Cerebellar cortex (tissue), 1 donor: ENCODE measurements around the gene LYPD4.

Experiments used
- DNase-seq: peaks from one replicate; pipeline ENCODE4 v3.0.0-alpha.2; 2015; ENCODE audit warnings: low spot score

Gene LYPD4

DNA sequence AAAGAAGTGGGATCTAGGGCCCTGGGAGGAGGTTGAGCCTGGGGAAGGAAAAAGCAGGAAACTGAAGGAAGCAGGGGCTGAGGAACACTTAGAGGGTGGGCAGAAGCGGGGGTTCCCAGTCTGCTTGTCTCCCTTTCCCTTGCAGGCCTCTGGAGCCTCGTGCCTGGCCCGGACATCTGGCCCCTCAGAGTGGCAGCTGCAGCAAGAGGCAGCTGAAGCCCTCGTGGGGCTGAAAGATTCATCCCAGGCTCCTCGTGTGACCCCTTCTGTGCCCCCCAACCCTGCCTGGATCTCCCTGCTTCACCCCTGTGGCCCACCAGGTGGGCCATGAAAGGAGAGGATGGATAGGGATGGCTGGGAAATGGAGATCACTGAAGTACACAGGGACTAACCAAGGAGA lies 5.9 kb upstream of the LYPD4 start:
- DNase-seq: no peak

DNA sequence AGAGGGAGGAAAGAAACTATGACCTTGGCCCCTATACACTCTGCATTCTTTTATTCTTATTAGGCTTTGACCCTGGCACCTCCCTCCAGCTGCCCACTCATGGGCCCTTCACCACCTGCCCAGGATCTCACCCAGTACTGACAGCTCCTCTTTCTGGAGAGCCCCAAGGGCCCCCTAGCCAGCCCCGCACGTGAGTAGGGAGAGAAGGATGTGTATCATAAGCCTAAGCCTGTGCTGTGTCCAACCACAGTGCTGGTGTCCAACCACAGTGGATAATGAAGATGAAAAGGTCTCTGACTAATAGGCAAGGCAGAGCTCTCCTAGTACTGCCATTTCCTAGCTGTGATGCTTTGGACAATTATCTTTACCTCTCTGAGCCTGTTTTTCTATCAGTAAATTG lies 4.6 kb upstream of the LYPD4 start:
- no peak for DNase-seq

DNA sequence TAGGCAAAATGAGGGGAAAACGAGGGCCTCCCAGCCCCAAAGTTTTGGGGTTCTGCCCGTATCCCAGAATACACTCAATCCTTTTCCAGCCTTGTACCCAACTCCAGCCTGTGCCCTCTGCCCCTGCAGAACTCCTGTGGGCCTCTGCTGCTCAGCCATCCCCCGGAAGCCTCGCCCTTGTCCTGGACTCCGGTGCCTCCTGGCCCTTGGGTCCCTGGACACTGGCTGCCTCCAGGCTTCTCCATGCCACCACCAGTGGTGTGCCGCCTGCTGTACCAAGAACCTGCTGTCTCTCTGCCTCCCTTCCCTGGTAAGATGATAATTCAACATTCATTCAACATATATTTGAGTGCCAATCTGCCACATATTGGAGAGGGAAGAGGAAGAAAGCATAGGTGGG lies 4.2 kb upstream of the LYPD4 start:
- no peak for DNase-seq

DNA sequence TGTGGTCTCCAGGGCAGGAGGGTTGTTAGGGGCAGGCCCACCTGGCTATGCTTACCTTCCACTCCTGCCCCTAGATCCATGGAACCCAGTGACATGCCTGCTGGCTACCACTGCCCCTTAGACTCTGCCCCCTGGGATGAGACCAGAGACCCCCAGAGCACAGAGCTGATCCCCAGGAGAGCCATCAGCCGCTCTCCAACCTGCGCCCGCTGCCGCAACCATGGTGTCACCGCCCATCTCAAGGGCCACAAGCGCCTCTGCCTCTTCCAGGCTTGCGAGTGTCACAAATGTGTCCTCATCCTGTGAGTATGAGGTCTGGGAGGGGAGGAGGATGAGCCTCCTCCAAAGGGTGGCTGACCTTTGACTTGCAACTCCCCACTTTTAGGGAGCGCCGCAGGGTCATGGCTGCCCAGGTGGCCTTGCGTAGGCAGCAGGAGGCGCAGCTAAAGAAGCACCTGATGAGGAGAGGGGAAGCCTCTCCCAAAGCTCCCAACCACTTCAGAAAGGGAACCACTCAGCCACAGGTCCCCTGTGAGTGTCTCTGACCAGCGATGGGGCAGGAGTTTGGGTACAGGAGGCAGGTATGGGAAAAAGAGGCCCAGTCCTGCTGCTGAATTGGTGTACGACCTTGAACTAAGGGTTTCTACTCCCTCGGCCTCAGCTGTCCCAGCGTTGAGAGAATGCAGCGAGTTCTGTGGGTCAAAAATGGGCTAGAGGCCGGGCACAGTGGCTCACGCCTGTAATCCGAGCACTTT lies 3.0 kb upstream of the LYPD4 start:
- DNase-seq: no peak

DNA sequence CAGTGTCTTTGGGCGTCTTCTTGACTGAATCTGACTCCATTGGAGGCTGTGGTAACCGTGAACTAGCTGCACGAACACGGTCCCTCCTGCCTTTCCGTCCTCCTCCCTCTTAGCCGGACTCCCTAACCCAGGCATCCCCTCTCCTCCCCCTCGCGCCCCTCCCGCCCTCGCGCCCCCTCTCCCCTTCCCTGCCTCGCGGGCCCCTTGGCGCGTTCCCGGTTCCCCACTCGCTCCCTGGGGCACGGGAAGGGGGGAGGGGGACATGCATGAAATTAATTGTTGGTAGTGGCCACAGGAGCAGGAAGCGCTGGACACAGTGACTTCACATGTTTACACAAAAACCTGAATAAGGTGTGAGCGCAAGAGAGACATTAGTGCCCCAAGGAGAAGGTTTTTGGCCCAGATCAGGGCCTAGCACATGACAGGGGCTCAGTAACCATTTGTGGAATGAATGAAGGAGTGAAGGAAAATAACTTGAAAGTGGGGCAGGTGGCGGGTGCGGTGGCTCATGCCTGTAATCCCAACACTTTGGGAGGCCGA lies 638 bp upstream of the LYPD4 start:
- no peak for DNase-seq

DNA sequence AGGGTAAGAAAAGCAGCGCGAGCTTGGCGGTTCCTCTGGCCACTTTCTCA lies 343 bp upstream of the LYPD4 start, which contains the start of gene DMRTC2:
DMRTC2 (plus strand) TSS at position 42 of the 50 bp plus-strand sequence. CDS start 2,387 bp downstream, outside the sequence.
- DNase-seq: no peak

DNA sequence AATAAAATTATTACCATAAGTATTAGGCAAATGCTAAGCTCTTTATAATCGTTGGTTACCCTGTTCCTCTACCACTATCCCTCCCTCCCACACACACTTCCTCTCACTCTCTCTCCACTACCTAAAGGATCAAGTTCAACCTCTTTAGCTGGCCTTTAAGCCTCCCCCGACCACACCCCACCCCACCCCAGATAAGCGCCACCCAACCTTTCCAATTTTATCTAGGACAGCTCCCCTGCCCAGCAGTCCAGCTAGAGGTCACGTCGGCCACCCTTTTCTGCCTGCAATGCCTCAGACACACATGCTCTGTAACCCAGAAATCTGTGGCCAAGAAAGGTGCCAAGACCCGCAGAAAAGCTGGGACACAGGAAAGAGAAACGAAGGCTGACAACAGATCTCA lies 1.1 kb downstream of the LYPD4 start:
- DNase-seq: no peak

DNA sequence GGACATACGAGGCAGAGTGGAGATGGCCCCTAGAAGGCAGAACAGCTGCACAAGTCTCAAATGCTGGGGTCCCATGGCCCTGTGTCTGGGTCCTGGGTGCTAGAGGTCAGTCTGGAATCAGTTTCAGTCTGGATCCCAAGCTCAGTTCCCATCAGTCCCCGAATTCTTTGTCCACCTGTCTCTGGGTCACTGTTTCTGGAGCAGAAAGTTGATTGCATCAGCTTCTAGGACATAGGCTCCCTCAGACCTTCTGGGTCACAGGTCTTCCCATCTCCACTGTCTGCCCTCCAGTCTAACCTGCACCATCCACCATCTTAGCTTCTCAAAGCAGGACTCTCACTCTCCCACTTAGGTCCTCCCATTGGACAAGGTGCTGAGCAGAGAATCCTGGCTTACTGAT lies 5.3 kb downstream of the LYPD4 start:
- no peak for DNase-seq

DNA sequence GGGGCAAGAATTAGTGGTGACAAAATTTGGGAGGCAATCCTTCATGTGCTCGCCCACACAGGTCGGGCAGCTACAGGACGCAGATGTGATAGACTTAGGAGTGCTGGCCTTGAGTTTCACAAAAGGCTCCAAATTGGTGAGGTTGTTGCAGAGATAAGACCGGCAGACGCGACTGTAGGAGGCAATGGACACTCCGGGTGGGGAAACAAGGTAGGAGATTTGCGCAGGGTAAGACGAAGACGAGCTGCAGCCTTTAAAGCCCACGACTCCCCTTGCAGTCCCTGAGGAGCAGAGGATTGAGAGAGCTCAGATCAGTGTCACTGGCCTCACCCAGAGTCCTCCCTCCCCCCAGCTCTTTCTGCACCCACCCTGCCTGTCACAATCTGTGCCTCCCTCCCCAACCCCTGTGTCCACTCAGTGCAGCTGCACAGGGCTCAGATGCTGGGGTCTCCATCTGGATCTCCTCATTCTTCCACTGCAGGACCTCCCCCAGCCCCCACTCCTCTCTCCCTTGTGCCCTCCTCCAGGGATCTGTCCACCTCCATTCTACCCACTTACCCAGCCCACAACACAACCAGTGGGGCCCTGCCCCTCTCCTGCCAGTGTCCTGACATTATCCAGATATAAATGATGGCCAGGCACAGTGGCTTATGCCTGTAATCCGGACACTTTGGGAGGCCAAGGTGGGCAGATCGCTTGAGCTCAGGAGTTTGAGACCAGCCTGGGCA lies 6.3 kb downstream of the LYPD4 start:
- DNase-seq: no peak

DNA sequence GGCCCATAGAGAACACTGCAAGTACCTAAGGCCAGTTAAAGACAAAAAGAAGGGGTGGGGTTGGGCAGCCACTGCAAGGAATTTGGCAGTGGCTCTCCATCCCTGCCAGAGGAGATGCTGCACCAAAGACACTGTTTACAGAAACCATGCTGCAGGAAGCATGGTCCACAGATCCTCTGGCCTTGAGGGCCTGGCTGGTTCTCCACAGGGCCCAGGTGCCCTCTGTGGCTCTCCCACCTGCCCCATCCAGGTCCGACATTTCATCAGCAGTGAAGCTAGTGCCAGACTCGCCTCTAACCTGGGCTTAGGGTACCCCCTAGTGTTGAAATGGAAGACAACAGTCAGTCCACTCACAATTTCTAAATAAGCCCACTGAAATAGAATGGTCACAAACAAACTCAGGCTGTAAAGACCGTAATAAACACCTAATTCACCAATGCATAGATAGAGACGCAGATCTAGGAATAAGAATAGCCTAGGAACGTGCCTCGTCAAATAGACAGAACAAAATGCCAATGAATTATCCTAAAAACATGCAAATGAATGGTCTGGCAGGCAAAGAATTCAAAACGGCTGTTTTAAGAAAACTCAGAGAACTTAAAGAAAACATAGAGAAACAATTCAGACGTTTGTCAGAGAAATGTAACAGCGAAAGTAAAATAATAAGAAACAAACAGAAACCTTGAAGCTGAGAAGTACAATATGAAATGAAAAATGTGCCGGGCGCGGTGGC lies 23.3 kb downstream of the LYPD4 start:
- peak; percentile 45 for DNase-seq

DNA sequence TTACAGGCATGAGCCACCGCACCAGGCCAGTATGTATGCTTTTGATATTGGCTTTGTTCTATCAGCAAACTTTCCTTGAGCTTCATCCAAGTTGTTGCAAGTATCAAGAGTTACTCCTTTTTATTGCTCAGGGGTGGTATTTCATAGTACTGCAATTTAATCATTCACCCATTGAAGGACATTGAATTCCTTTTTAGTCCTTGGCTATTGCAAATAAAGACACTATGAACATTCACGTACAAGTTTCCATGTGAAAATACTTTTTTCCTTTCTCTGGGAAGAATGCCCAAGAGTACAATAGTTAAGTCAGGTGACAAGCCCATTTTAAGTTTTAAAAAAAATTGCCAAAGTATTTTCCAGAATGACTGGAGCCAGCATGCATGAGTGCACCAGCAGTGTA lies 27.7 kb downstream of the LYPD4 start:
- DNase-seq: no peak

DNA sequence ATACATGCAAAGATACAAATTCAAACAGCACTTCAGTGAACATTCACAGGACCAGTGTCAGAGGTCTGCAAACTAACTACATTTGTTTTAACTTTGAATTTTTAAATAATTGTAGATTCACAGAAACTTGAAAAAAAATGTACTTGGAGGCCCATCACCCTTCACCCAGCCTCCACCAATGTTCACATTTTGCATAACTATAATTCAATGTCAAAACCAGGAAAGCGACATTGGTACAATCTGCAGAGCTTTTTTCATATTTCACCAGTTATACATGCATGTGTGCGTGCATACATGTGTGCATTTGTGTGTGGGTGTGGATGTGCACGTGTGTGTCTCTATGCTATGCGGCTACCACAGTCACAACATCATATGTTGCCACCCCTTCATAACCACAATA lies 29.2 kb downstream of the LYPD4 start:
- no peak for DNase-seq

DNA sequence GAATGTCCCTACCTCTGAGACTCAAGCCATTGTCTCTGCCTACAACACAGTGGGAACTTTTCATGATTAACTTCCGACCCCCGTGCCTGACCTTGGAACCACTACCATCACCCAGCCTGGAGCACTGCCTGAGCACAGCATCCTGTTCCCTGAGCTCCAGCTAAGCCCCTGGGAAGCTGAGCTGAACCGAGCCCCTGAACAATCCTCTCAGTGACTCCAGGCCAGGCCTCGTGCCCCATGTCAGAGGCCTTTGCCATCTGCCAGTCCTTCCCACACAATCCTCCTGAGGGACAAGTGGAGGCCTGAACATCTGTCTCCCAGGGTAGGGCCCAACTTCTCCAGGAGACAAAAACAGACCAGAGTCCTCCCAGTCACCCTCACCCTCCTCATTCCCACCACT lies 30.6 kb downstream of the LYPD4 start:
- DNase-seq: no peak

DNA sequence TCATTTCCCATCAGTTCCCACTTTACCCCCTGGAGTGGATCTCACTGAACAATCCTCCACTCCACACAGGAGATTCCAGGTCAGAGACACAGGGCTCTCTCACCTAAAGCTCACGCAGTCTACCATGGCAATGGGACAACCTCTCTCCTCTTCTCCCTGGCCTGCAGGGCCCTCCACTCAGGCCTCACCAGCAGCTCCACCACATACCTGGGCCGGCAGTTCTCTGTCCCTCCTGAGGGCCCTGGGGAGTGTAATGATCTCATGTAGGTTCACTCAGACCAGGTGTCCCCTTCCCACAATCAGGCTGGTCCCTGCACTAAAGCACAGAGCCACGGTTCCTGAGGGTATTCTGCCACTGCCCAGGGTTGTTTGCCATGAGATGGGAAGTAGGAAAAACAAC lies 32.5 kb downstream of the LYPD4 start:
- DNase-seq: no peak

DNA sequence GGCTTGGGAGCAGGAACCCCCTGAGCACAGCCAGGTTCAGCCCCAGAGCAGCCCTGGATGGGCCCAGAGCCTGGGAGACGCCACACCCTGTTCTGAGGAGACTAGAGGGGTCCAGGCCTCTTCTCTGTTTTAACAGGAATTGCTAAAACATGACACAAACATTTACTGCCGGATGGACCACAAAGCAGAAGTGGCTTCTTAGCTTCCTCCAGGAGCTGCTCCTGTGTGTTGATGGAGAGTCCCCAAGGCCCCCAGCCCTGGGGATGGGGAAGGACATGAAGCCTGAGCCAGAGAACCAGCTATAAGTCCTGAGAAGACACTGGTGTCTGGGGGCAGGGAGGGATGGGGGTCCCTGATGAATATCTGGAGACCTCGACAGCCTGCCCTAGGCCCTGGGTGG lies 33.4 kb downstream of the LYPD4 start:
- DNase-seq: no peak

DNA sequence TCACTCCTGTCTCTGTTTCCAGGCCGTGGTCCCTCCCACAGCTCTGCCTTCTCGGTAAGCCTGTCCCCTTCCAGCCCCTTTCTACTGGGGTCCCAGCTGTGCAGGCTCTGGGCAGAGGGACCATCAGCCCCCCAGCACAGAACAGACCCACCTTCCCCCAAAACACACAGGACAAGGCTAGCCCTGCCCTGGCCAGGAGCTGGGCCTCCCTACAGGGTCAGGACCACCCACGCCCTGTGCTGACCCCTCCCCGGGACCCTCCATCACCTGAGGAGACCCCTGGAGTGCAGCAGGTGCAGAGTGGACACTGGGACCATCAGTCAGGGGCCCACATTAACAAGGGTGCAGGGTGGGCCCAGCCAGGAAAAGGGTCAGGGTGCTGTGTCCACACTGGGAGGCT lies 34.2 kb downstream of the LYPD4 start:
- DNase-seq: no peak

DNA sequence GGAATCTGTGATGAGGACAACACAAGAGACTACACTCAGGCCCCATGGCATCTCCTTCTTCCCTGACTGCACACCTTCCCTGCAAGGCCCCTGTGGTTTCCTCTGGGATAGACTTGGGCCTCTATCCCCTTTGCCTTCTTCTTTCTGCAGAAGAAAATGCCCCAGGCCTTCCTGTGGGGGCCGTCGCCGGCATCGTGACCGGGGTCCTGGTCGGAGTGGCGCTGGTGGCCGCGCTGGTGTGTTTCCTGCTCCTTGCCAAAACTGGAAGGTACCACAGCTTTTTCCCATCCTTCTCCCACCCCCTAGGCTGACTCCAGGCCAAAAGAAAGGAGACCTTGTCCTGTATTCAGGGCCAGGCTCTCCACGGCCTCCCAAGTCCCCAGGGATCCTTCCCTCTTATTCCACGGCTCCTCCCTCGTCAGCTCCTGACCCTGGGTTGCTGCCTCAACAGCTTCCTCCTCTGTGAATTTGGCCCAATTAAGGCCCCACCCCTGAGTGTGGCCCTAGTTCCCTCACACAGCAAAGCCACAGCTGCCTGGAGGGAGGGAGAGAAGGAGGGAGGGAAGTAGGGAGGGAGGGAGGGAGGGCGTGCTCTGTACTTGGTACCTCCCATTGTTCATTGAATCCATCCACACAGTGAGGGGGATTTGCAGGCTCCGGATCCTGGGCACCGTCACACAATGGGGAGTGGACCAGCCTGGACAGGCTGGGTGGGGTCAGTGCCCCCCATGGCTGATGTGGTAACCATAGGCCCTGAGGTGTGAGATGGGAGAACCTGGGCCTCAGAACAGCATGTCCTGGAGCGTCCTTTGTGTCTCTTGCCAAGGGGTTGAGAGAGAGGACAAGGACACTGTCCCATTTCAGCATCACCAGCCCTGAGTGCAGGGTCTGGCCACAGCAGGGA lies 35.6 kb downstream of the LYPD4 start:
- DNase-seq: no peak

DNA sequence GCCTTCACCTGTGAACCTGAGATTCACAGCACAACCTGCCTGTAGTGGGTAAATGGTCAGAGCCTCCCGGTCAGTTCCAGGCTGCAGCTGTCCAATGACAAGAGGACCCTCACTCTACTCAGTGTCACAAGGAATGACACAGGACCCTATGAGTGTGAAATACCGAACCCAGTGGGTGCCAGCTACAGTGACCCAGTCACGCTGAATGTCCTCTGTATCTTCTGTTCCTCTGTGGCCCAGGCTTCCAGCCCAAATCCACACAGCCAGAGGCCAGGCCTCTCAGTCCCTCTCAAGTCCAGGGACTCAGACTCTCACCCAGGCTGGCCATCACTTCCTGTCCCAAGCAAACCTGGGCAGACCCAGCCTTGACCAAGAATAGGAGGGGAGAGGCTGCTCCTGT lies 37.3 kb downstream of the LYPD4 start:
- DNase-seq: no peak

DNA sequence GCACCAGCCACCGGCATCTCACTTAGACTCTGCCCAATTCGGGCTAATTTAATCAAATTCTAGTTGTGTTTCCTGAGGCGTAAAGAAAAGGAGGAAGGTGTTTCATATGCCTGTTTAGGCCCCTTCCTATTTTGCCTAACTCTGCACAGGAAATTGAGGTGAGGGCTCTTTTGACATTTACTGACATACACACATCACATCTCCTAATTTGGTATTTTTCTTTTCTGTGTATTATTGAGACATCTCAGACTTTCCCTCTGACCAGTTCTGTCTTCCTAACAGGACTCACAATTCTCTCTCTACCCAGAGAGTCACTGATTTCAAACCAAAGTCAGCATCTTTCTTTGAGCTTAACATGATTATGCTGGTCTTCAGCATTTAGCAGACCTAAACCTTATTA lies 40.1 kb downstream of the LYPD4 start:
- DNase-seq: no peak

DNA sequence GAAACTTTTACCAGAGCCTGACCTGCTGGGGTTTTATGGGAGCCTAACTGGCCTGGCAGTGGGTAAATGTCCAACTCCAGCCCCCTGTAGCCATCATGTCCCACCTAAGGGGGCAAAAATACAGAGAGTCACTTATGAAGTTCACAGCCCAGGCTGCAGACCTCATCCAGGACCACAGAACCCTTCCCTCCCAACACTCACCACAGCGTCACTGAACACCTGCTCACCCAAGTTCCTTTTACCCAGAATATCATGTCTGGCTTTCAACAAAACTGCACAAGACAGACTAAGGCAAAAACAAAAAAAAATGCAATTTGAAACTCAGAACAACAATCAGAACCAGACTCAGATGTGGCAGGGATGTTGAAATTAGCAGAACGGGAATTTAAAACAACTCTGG lies 41.7 kb downstream of the LYPD4 start:
- no peak for DNase-seq

DNA sequence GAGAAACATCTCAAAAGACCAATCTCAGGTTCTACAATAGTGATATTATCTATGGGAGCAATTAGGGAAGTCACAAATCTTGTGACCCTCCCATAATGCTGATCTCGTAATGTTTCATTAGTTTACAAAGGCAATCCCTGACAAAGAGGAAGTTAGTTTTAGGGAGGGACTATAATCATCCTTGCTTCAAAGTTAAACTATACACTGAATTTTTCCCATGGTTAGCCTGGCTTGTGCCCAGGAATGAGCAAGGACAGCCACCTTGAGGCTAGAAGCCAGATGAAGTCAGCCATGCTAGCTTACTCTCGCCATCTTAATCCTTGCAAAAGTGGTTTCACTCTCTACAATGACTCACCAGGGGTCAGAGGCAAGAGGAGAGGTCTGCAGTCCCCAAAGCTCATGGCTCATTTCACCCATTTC lies 42.7 kb downstream of the LYPD4 start:
- DNase-seq: no peak

DNA sequence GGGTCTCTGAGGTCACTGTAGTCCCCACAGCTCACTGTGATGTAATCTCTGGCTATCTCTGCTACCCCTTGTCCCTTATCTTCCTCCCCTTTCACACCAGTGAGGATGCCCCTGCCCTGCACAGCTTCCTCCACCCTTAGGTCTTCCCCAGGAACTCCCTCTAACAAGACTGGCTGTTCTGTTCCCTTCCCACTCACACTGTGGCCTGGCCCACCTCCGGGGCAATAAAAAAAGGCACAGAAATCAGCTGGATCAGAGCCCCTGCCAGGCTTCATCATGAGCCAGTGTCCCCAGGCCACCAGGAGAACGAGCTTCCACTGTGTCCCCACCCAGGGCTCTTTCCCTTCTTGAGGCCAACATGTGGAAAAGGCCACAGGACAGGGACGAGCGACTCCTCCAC lies 43.5 kb downstream of the LYPD4 start:
- no peak for DNase-seq
